HepG2 (cell line): Measurements from ENCODE around the gene CHMP2B. TPM values are rescaled to one million over a fixed set of nuclear protein-coding genes. Genes with fewer than 3 reads are reported as not detected.

Experiments
- ATAC-seq: fragments of 200-7000 bp; cut with Tn5 transposase; 3 replicates; pipeline ENCODE4 v1.9.1; 2020; ENCODE audit warnings: mild to moderate bottlenecking, moderate library complexity
- BruUV-seq: library from RNA; stranded (reverse); fragments of 400-500 nt; replicated peaks from 2 replicates; lab custom pipeline; 2021; lab: Mats Ljungman, UMichigan
- CTCF ChIA-PET: fragments of 300-600 bp; formaldehyde crosslinking; extraction: SDS; loops from one replicate; lab custom pipeline; 2021; ENCODE audit warnings: low total read pairs, inconsistent platforms, low intra/inter-chr PET ratio; lab: Yijun Ruan, JAX
- POLR2A ChIA-PET: fragments of 350-600 bp; sonication (Branson Sonifier 250); formaldehyde crosslinking; loops from one replicate; lab custom pipeline; 2020; ENCODE audit warnings: antibody characterized with exemption, inconsistent platforms; lab: Yijun Ruan, JAX
- DNase-seq: peaks from one replicate; pipeline ENCODE4 v3.0.0-alpha.2; 2015; ENCODE audit warnings: low spot score
- FAIRE-seq: peaks from 3 replicates; lab custom pipeline; 2011; peaks lifted over from hg19 to GRCh38; lab: Jason Lieb, UNC
- H2AFZ ChIP-seq: one replicate; pipeline ENCODE4 v1.6.1; 2011; ENCODE audit warnings: low read length, inconsistent platforms
- H3K27ac ChIP-seq: fragments of 300-600 bp; 3 replicates; pipeline ENCODE4 v1.8.0; 2011; ENCODE audit warnings: mixed run types, mild to moderate bottlenecking, mixed read lengths, low read length, inconsistent platforms; ENCODE audit not compliant: insufficient read depth; ENCODE audit errors: extremely low read length
- H3K27me3 ChIP-seq, 2 experiments: fragments of 200-600 bp in 1 of 2; 2 replicates in 1 of 2; 3 replicates in 1 of 2; pipeline versions ENCODE4 v1.6.0 to v1.8.0; 2011; ENCODE audit warnings: low read length in 2 of 2, mild to moderate bottlenecking in 2 of 2, moderate library complexity in 2 of 2, inconsistent platforms in 1 of 2; ENCODE audit not compliant: insufficient read depth in 2 of 2, control insufficient read depth in 1 of 2
- H3K36me3 ChIP-seq, 2 experiments: fragments of 200-600 bp in 1 of 2; replicated peaks in 1 of 2; 2 replicates in 1 of 2; 3 replicates in 1 of 2; pipeline versions ENCODE4 v1.5.1 to v1.8.0; 2011; ENCODE audit warnings: low read length in 2 of 2, inconsistent platforms in 1 of 2; ENCODE audit not compliant: insufficient read depth in 2 of 2, control insufficient read depth in 1 of 2
- H3K4me1 ChIP-seq: 2 replicates; pipeline ENCODE4 v1.5.1; 2012; ENCODE audit warnings: low read length, inconsistent platforms; ENCODE audit not compliant: insufficient read depth
- H3K4me2 ChIP-seq: 2 replicates; pipeline ENCODE4 v1.6.0; 2011; ENCODE audit warnings: low read depth, low read length, inconsistent platforms
- H3K4me3 ChIP-seq, 3 experiments: fragments of 200-600 bp in 1 of 3; sonication (generic), shearing (Covaris generic) in 1 of 3; replicated peaks in 1 of 3; 2 replicates each; pipeline ENCODE4 v1.5.1; 2011 to 2016; ENCODE audit warnings: low read length in 3 of 3, inconsistent platforms in 2 of 3, low read depth in 2 of 3, mild to moderate bottlenecking in 2 of 3, control low read depth in 1 of 3, mixed read lengths in 1 of 3; ENCODE audit not compliant: insufficient read depth in 1 of 3
- H3K79me2 ChIP-seq: one replicate; pipeline ENCODE4 v1.6.1; 2011; ENCODE audit warnings: low read length, inconsistent platforms; ENCODE audit not compliant: insufficient read depth
- H3K9ac ChIP-seq: 2 replicates; pipeline ENCODE4 v1.6.0; 2011; ENCODE audit warnings: mild to moderate bottlenecking, low read depth, low read length, inconsistent platforms; ENCODE audit not compliant: insufficient read depth
- H3K9me3 ChIP-seq: 2 replicates; pipeline ENCODE4 v1.5.1; 2012; ENCODE audit warnings: mild to moderate bottlenecking, low read length
- H4K20me1 ChIP-seq: 2 replicates; pipeline ENCODE4 v1.6.0; 2011; ENCODE audit warnings: inconsistent platforms, mild to moderate bottlenecking, low read length, moderate library complexity; ENCODE audit not compliant: insufficient read depth
- DMAP1 ChIP-seq: IDR thresholded peaks from 2 replicates; pipeline ENCODE4 v1.6.1; 2016
- FOXO4 ChIP-seq: sonication (generic); formaldehyde crosslinking; conservative IDR thresholded peaks from 2 replicates; pipeline ENCODE4 v1.8.1; 2023; ENCODE audit warnings: missing genetic modification reagents
- HIVEP1 ChIP-seq: sonication (generic); formaldehyde crosslinking; IDR thresholded peaks from 2 replicates; pipeline ENCODE4 v1.4.0; 2020; ENCODE audit warnings: mild to moderate bottlenecking, missing genetic modification reagents
- HMGA1 ChIP-seq: sonication (generic); formaldehyde crosslinking; conservative IDR thresholded peaks from 2 replicates; pipeline ENCODE4 v1.4.0; 2020; ENCODE audit warnings: missing genetic modification reagents
- HOXA9 ChIP-seq: sonication (generic); formaldehyde crosslinking; IDR thresholded peaks from 2 replicates; pipeline ENCODE4 v1.8.1; 2022; ENCODE audit warnings: missing genetic modification reagents, mild to moderate bottlenecking, moderate library complexity, borderline replicate concordance
- NFYB ChIP-seq: sonication (generic); formaldehyde crosslinking; IDR thresholded peaks from 2 replicates; pipeline ENCODE4 v1.4.0; 2020; ENCODE audit warnings: missing genetic modification reagents
- SAP130 ChIP-seq: IDR thresholded peaks from 2 replicates; pipeline ENCODE4 v1.6.1; 2016; ENCODE audit warnings: low read depth
- ZKSCAN5 ChIP-seq: sonication (generic); formaldehyde crosslinking; IDR thresholded peaks from 2 replicates; pipeline ENCODE4 v1.5.1; 2020; ENCODE audit warnings: mild to moderate bottlenecking, missing genetic modification reagents
- ZNF232 ChIP-seq: sonication (generic); formaldehyde crosslinking; IDR thresholded peaks from 2 replicates; pipeline ENCODE4 v1.4.0; 2020; ENCODE audit warnings: missing genetic modification reagents, borderline replicate concordance
- ZNF24 ChIP-seq: fragments of 450-650 bp; IDR thresholded peaks from 2 replicates; pipeline ENCODE4 v1.6.1; 2017; ENCODE audit warnings: antibody characterized with exemption, mild to moderate bottlenecking
- ZNF329 ChIP-seq: sonication (generic); formaldehyde crosslinking; IDR thresholded peaks from 2 replicates; pipeline ENCODE4 v1.9.0; 2021; ENCODE audit warnings: low read depth, mild to moderate bottlenecking, missing genetic modification reagents
- ZNF569 ChIP-seq: sonication (generic); formaldehyde crosslinking; IDR thresholded peaks from 2 replicates; pipeline ENCODE4 v1.5.0; 2020; ENCODE audit warnings: mild to moderate bottlenecking, missing genetic modification reagents, moderate library complexity, borderline replicate concordance
- WGBS: methylation state at CpG from one replicate; pipeline ENCODE4 v1.1.6; 2017; ENCODE audit warnings: low lambda C conversion rate; 5-methylcytosine and 5-hydroxymethylcytosine counted together
- in situ Hi-C: cut with HindIII; loops from 2 replicates; pipeline ENCODE4 v1.10.0; 2017; ENCODE audit warnings: low pct_unique_long_range_greater_than_20kb; ENCODE audit not compliant: extremely low pct_ligation_motif_present
- intact Hi-C: fragments of 100-400 bp; cut with micrococcal nuclease; formaldehyde crosslinking; loops from one replicate; pipeline ENCODE4 v1.10.0; 2022; ENCODE audit not compliant: unreplicated experiment
- polyA plus RNA-seq, 8 experiments: library from polyadenylated mRNA; depleted of rRNA in 3 of 8; stranded (reverse) in 7 of 8; unstranded in 1 of 8; fragments of >200 nt; fragmentation: Illumina TruSeq in 4 of 8; extraction: Trizol in 4 of 8; gene quantifications; 2 replicates each; pipeline versions ENCODE4 v1.2.1 to v1.2.3, GENCODE V29; 2011 to 2016; ENCODE audit warnings: low read depth in 4 of 8, missing spikeins in 1 of 8, mixed read lengths in 1 of 8; ENCODE audit not compliant: insufficient read depth in 1 of 8
- total RNA-seq, 5 experiments: library from RNA; depleted of rRNA; stranded (reverse); fragments of >200 nt; fragmentation: Illumina TruSeq; extraction: Trizol; gene quantifications; 2 replicates each; pipeline ENCODE4 v1.2.3, GENCODE V29; 2016; ENCODE audit warnings: low read depth in 1 of 5
- TF ChIP-seq, protein P1 (sequence below): sonication (generic); formaldehyde crosslinking; IDR thresholded peaks from 2 replicates; pipeline ENCODE4 v1.9.0; 2021; ENCODE audit warnings: missing genetic modification reagents, borderline replicate concordance
- TF ChIP-seq, protein P2 (sequence below): sonication (generic); formaldehyde crosslinking; IDR thresholded peaks from 2 replicates; pipeline ENCODE4 v1.5.0; 2020; ENCODE audit warnings: missing genetic modification reagents
- TF ChIP-seq, protein P3 (sequence below): sonication (generic); formaldehyde crosslinking; IDR thresholded peaks from 2 replicates; pipeline ENCODE4 v1.4.0; 2020; ENCODE audit warnings: missing genetic modification reagents

CHMP2B gene
- total and polyA plus RNA-seq, 2 of the 13 experiments (the other 11 are each of a cell fraction or from before 2014, with no cell fraction given): 6.9 to 33.5 TPM

- TF ChIP-seq, protein P1, sequence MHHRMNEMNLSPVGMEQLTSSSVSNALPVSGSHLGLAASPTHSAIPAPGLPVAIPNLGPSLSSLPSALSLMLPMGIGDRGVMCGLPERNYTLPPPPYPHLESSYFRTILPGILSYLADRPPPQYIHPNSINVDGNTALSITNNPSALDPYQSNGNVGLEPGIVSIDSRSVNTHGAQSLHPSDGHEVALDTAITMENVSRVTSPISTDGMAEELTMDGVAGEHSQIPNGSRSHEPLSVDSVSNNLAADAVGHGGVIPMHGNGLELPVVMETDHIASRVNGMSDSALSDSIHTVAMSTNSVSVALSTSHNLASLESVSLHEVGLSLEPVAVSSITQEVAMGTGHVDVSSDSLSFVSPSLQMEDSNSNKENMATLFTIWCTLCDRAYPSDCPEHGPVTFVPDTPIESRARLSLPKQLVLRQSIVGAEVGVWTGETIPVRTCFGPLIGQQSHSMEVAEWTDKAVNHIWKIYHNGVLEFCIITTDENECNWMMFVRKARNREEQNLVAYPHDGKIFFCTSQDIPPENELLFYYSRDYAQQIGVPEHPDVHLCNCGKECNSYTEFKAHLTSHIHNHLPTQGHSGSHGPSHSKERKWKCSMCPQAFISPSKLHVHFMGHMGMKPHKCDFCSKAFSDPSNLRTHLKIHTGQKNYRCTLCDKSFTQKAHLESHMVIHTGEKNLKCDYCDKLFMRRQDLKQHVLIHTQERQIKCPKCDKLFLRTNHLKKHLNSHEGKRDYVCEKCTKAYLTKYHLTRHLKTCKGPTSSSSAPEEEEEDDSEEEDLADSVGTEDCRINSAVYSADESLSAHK (CRISPR knock-in tag): no peak
- no peak for TF ChIP-seq HOXA9 (CRISPR knock-in tag)
- TF ChIP-seq, protein P2, sequence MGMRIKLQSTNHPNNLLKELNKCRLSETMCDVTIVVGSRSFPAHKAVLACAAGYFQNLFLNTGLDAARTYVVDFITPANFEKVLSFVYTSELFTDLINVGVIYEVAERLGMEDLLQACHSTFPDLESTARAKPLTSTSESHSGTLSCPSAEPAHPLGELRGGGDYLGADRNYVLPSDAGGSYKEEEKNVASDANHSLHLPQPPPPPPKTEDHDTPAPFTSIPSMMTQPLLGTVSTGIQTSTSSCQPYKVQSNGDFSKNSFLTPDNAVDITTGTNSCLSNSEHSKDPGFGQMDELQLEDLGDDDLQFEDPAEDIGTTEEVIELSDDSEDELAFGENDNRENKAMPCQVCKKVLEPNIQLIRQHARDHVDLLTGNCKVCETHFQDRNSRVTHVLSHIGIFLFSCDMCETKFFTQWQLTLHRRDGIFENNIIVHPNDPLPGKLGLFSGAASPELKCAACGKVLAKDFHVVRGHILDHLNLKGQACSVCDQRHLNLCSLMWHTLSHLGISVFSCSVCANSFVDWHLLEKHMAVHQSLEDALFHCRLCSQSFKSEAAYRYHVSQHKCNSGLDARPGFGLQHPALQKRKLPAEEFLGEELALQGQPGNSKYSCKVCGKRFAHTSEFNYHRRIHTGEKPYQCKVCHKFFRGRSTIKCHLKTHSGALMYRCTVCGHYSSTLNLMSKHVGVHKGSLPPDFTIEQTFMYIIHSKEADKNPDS (CRISPR knock-in tag): no peak
Observed at GRCh38 chr3:87246662-87247429, 19.7 kb downstream of the CHMP2B start (continued).

GRCh38 chr3:87247430-87247773 lies 20.3 kb downstream of the CHMP2B start:
- no peak overlapping the region for H3K4me3 ChIP-seq
- H3K4me2 ChIP-seq: no peak overlapping the region
- H3K79me2 ChIP-seq: no peaks in the 10 kb centered on the region
- no peaks in the 10 kb centered on the region for H3K9me3 ChIP-seq
- H3K9ac ChIP-seq: no peak overlapping the region
- no TSS peak for BruUV-seq
- no peaks in the 10 kb centered on the region for H4K20me1 ChIP-seq
- in situ Hi-C loops: no loop called here
- ATAC-seq: no peak
- no peak for DNase-seq
- intact Hi-C loops: no loop called here
- no peaks in the 10 kb centered on the region for H3K27me3 ChIP-seq
- no peak overlapping the region for H3K27ac ChIP-seq
- WGBS: 88% methylated on average over 1 of the region's 1 CpG
- H3K36me3 ChIP-seq: peaks cover 0 to 11% of the 10 kb centered on the region in 2 experiments; a peak in 2 of 5 replicates
- no peak for FAIRE-seq
- H2AFZ ChIP-seq: no peak overlapping the region
- no peaks in the 10 kb centered on the region for H3K4me1 ChIP-seq
- POLR2A ChIA-PET: no interaction called here
- CTCF ChIA-PET: no interaction called here
- TF ChIP-seq SAP130 (CRISPR knock-in tag) (no peak), HMGA1 (CRISPR knock-in tag) (no peak), ZNF569 (CRISPR knock-in tag) (no peak), HIVEP1 (CRISPR knock-in tag) (no peak), ZNF24 (no peak), ZNF329 (CRISPR knock-in tag) (no peak), FOXO4 (CRISPR knock-in tag) (no peak), DMAP1 (CRISPR knock-in tag) (no peak), ZKSCAN5 (no peak), ZNF232 (CRISPR knock-in tag) (no peak), NFYB (CRISPR knock-in tag) (no peak)
- TF ChIP-seq, protein P3, sequence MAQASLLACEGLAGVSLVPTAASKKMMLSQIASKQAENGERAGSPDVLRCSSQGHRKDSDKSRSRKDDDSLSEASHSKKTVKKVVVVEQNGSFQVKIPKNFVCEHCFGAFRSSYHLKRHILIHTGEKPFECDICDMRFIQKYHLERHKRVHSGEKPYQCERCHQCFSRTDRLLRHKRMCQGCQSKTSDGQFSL (CRISPR knock-in tag): no peak
